HG02884 (cell line): ENCODE measurements around the gene MGAT3.
"Not testable (repeated sequence)": the region's sequence is repeated elsewhere in the genome, so short reads cannot be mapped to it uniquely, and the experiment has no call there.

Source experiments
- ATAC-seq: cut with Tn5 transposase; IDR thresholded peaks from one replicate; pipeline ENCODE4 v1.9.1; 2021; ENCODE audit warnings: mild to moderate bottlenecking, moderate library complexity; ENCODE audit not compliant: unreplicated experiment

The MGAT3 gene

GRCh38 chr22:39456522-39457197 is at the start of gene MGAT3:
Gene MGAT3, plus strand, starts transcription at chr22:39457012. Its CDS starts 30,336 bp downstream, at chr22:39487348.
- no peak for ATAC-seq

- no peak for ATAC-seq
These were observed 48.6 kb upstream of the MGAT3 start for GRCh38 chr22:39408173-39408572.

- ATAC-seq = no peak
These were observed 48.0 kb upstream of the MGAT3 start for GRCh38 chr22:39408807-39409206.

- ATAC-seq = no peak
These were observed 47.2 kb upstream of the MGAT3 start for GRCh38 chr22:39409516-39410029.

- no peak for ATAC-seq
These were observed 46.5 kb upstream of the MGAT3 start for GRCh38 chr22:39410264-39410663.

GRCh38 chr22:39411828-39412365 is 44.9 kb upstream of the MGAT3 start:
- ATAC-seq = not testable (repeated sequence)

GRCh38 chr22:39413204-39413603 is 43.6 kb upstream of the MGAT3 start:
- ATAC-seq = not testable (repeated sequence)

- no peak for ATAC-seq
These were observed 42.4 kb upstream of the MGAT3 start for GRCh38 chr22:39414377-39414776.

- ATAC-seq = no peak
These were observed 41.9 kb upstream of the MGAT3 start for GRCh38 chr22:39414886-39415285.

- no peak for ATAC-seq
These were observed 41.3 kb upstream of the MGAT3 start for GRCh38 chr22:39415506-39415905.

- ATAC-seq = no peak
These were observed 40.5 kb upstream of the MGAT3 start for GRCh38 chr22:39416319-39416718.

- ATAC-seq = no peak
These were observed 39.2 kb upstream of the MGAT3 start for GRCh38 chr22:39417641-39418040.

GRCh38 chr22:39418696-39419095 is 38.1 kb upstream of the MGAT3 start:
- no peak for ATAC-seq

- ATAC-seq = no peak
These were observed 37.7 kb upstream of the MGAT3 start for GRCh38 chr22:39419096-39419495.

GRCh38 chr22:39419911-39420310 is 36.9 kb upstream of the MGAT3 start:
- ATAC-seq = no peak

GRCh38 chr22:39421691-39422090 is 35.1 kb upstream of the MGAT3 start:
- ATAC-seq = no peak

GRCh38 chr22:39422101-39422500 is 34.7 kb upstream of the MGAT3 start:
- ATAC-seq = no peak

GRCh38 chr22:39422721-39423120 is 34.1 kb upstream of the MGAT3 start:
- ATAC-seq = no peak

- ATAC-seq = no peak
These were observed 32.8 kb upstream of the MGAT3 start for GRCh38 chr22:39423976-39424375.

- ATAC-seq = no peak
These were observed 30.3 kb upstream of the MGAT3 start for GRCh38 chr22:39426380-39427043.

- no peak for ATAC-seq
These were observed 28.8 kb upstream of the MGAT3 start for GRCh38 chr22:39427751-39428596.
